BJ (cell line): ENCODE measurements around the gene KIAA0319L. TPM values are rescaled to one million over a fixed set of nuclear protein-coding genes. Genes with fewer than 3 reads are reported as not detected.

Source experiments
- CTCF ChIA-PET: fragments of 350-600 bp; formaldehyde crosslinking; extraction: SDS; loops from one replicate; lab custom pipeline; 2021; ENCODE audit warnings: antibody characterized with exemption, inconsistent platforms; lab: Yijun Ruan, JAX
- POLR2A ChIA-PET: fragments of 300-600 bp; sonication (Branson Sonifier 250); formaldehyde crosslinking; extraction: SDS; loops from one replicate; lab custom pipeline; 2021; ENCODE audit warnings: antibody characterized with exemption; lab: Charles Lee
- DNase-seq: peaks from one replicate; pipeline ENCODE4 v3.0.0-alpha.2; 2011; ENCODE audit warnings: low read depth
- H3K27me3 ChIP-seq: 2 replicates; pipeline ENCODE4 v1.6.0; 2011; ENCODE audit warnings: low read length; ENCODE audit not compliant: control insufficient read depth, insufficient read depth
- H3K36me3 ChIP-seq: 2 replicates; pipeline ENCODE4 v1.5.1; 2011; ENCODE audit warnings: low read length; ENCODE audit not compliant: control insufficient read depth, insufficient read depth
- H3K4me3 ChIP-seq: 2 replicates; pipeline ENCODE4 v1.5.1; 2011; ENCODE audit warnings: low read depth, mild to moderate bottlenecking, control low read depth, low read length
- CTCF ChIP-seq: IDR thresholded peaks from 2 replicates; pipeline ENCODE4 v1.5.1; 2011; ENCODE audit warnings: low read depth, mild to moderate bottlenecking, control low read depth, inconsistent platforms, low read length, moderate library complexity; ENCODE audit not compliant: insufficient read depth
- polyA plus RNA-seq: library from polyadenylated mRNA; depleted of rRNA; stranded (reverse); fragments of >200 nt; gene quantifications from 2 replicates; pipeline ENCODE4 v1.2.3, GENCODE V29; 2011

Gene KIAA0319L
- polyA plus RNA-seq, 1 experiment: 36.3 TPM

GRCh38 chr1:35575416-35575958 lies 18.3 kb upstream of the KIAA0319L start:
- no peaks in the 10 kb centered on the region for H3K36me3 ChIP-seq
- DNase-seq: no peak
- CTCF ChIA-PET: interaction anchor here (0.8 to 1.2 kb wide), 2 partner anchors 10 to 151 kb away, joined by 3 to 5 read pairs; no protein-coding TSS in a partner anchor
- no peak overlapping the region for H3K4me3 ChIP-seq
- TF ChIP-seq CTCF: no peak
- POLR2A ChIA-PET: no interaction called here
- H3K27me3 ChIP-seq: peaks cover 2% of the 10 kb centered on the region; the same call in 1 of the 2 replicates

GRCh38 chr1:35574655-35575415 lies 17.6 kb upstream of the KIAA0319L start:
- Histone ChIP-seq H3K36me3 (no peaks in the 10 kb centered on the region), H3K4me3 (no peak overlapping the region), H3K27me3 (peaks cover 2% of the 10 kb centered on the region; the same call in 1 of the 2 replicates)
- no peak for DNase-seq
- TF ChIP-seq CTCF: no peak
- ChIA-PET POLR2A (no interaction called here), CTCF (interaction anchor here (5.2 kb wide), 1 partner anchor 151 kb away, joined by 68 read pairs; no protein-coding TSS in a partner anchor)

GRCh38 chr1:35574125-35574654 lies 17.0 kb upstream of the KIAA0319L start:
- no peaks in the 10 kb centered on the region for H3K36me3 ChIP-seq
- ChIA-PET CTCF (interaction anchor here (4.5 to 5.2 kb wide), 2 partner anchors 141 to 152 kb away, joined by 23 to 68 read pairs; no protein-coding TSS in a partner anchor), POLR2A (no interaction called here)
- peaks cover 2% of the 10 kb centered on the region; the same call in 1 of the 2 replicates for H3K27me3 ChIP-seq
- no peak for TF ChIP-seq CTCF
- no peak for DNase-seq
- no peak overlapping the region for H3K4me3 ChIP-seq

- H3K36me3 ChIP-seq: no peaks in the 10 kb centered on the region
- ChIA-PET POLR2A (no interaction called here), CTCF (interaction anchor here (0.9 to 5.2 kb wide), 8 partner anchors 9 to 203 kb away, joined by 3 to 68 read pairs (median 4); no protein-coding TSS in a partner anchor)
- peak within 1 kb of the TSS; percentile 55 for H3K4me3 ChIP-seq
- H3K27me3 ChIP-seq: peaks cover 2% of the 10 kb centered on the region; the same call in 1 of the 2 replicates
- TF ChIP-seq CTCF: no peak
- DNase-seq: no peak
Observed at GRCh38 chr1:35573198-35574124, 16.3 kb upstream of the KIAA0319L start, which contains the start of gene TFAP2E. TFAP2E (plus strand) TSS chr1:35573314; CDS start chr1:35573578, 264 bp downstream.
